K562 (cell line): Measurements from ENCODE around the gene LRMDA.

Source experiments
- CAMTA2 ChIP-seq: fragments of 250-450 bp; sonication (Bioruptor Pico); conservative IDR thresholded peaks from 2 replicates; pipeline ENCODE4 v1.5.1; 2022
- CHD2 ChIP-seq: IDR thresholded peaks from 2 replicates; pipeline ENCODE4 v1.6.1; 2011; ENCODE audit warnings: low read depth, low read length
- EZH2 ChIP-seq: IDR thresholded peaks from 2 replicates; pipeline ENCODE4 v1.6.1; 2012; ENCODE audit warnings: low read depth, mild to moderate bottlenecking, inconsistent platforms, low read length, borderline replicate concordance
- GTF2F1 ChIP-seq: IDR thresholded peaks from 2 replicates; pipeline ENCODE4 v1.6.1; 2011; ENCODE audit warnings: low read depth, low read length, improper control_type of control experiment
- MAZ ChIP-seq, 2 experiments: fragments of 450-650 bp in 1 of 2; sonication (generic) in 1 of 2; formaldehyde crosslinking; IDR thresholded peaks in 1 of 2; conservative IDR thresholded peaks in 1 of 2; 2 replicates each; pipeline versions ENCODE4 v1.4.0 to v1.5.0; 2020; ENCODE audit warnings: mild to moderate bottlenecking in 1 of 2, missing genetic modification reagents in 1 of 2
- NR1H2 ChIP-seq: sonication (generic); formaldehyde crosslinking; IDR thresholded peaks from 2 replicates; pipeline ENCODE4 v1.4.0; 2020; ENCODE audit warnings: mild to moderate bottlenecking, missing genetic modification reagents
- POLR2A ChIP-seq: fragments of 450-650 bp; conservative IDR thresholded peaks from 2 replicates; pipeline ENCODE4 v1.6.1; 2016
- POLR2AphosphoS5 ChIP-seq: IDR thresholded peaks from 2 replicates; pipeline ENCODE4 v1.6.1; 2011; ENCODE audit warnings: mild to moderate bottlenecking, low read depth, low read length, moderate library complexity; ENCODE audit not compliant: control insufficient read depth, insufficient read depth
- TBL1XR1 ChIP-seq, 2 experiments: IDR thresholded peaks; 2 replicates each; pipeline ENCODE4 v1.6.1; 2012; ENCODE audit warnings: improper control_type of control experiment in 2 of 2, low read length in 2 of 2, mild to moderate bottlenecking in 1 of 2
- ZKSCAN1 ChIP-seq: fragments of 150-350 bp; IDR thresholded peaks from 2 replicates; pipeline ENCODE4 v1.6.1; 2016; ENCODE audit warnings: low read depth, low read length
- ZNF766 ChIP-seq: fragments of 200-800 bp; sonication (Bioruptor generic); conservative IDR thresholded peaks from 2 replicates; pipeline ENCODE4 v1.6.1; 2016; ENCODE audit warnings: missing genetic modification characterization, missing compliant biosample characterization

DNA sequence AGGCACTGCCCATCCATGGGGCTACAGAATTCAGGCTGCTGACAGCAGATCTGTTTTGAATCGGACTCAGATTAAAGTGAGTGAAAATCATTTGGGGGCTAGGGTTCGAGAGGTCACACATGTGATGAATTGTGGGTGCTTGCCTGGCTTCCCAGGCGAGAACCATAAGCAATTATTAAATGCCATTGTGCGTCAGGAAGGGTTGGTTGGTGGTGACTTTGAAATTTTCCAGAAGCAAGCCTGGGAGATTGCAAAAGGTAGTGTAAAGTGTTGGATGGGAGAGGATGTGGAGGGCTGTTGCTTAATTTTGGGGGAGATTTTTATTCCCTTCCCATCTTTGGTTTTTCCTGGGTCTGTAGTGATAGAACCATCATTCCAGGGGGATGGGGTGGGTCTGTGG lies 34.6 kb downstream of the LRMDA start:
- TF ChIP-seq POLR2AphosphoS5 = no peak
- TF ChIP-seq EZH2 = no peak
- TF ChIP-seq MAZ (CRISPR knock-in tag; conservative IDR thresholded peaks at IDR 0.05 in 1 of 2, IDR thresholded peaks at IDR 0.05 in 1 of 2) = no peak
- TF ChIP-seq CAMTA2 (CRISPR knock-in tag) = no peak
- TF ChIP-seq ZKSCAN1 = no peak
- TF ChIP-seq POLR2A = no peak
- no peak for TF ChIP-seq GTF2F1
- TF ChIP-seq ZNF766 (CRISPR knock-in tag) = no peak
- no peak for TF ChIP-seq CHD2
- no peak for TF ChIP-seq NR1H2
- no peak for TF ChIP-seq TBL1XR1 (IDR thresholded peaks at IDR 0.05; ENCODE audit: low read length in 2 of 2)
